ENCODE data around the gene GNG4.
"Not testable (repeated sequence)": the region's sequence is repeated elsewhere in the genome, so short reads cannot be mapped to it uniquely, and the experiment has no call there.

GNG4 gene

GRCh38 chr1:235566084-235566483, 83.5 kb downstream of the GNG4 start:
- no peaks in the 10 kb centered on the region for H3K27me3 ChIP-seq (ENCODE audit: control insufficient read depth in 2 of 2, insufficient read depth in 2 of 2, low read length in 2 of 2)
- no peak overlapping the region for H3K27ac ChIP-seq (ENCODE audit: low read depth in 2 of 2, low read length in 2 of 2)
- no peaks in the 10 kb centered on the region for H3K4me1 ChIP-seq (ENCODE audit: control insufficient read depth in 2 of 2, insufficient read depth in 2 of 2, low read length in 2 of 2)
- H3K36me3 ChIP-seq (ENCODE audit: control insufficient read depth in 2 of 2, insufficient read depth in 2 of 2, low read length in 2 of 2): no peaks in the 10 kb centered on the region
- H3K9ac ChIP-seq (ENCODE audit: low read depth in 1 of 2, low read length in 2 of 2): no peak overlapping the region
- no peak overlapping the region for H3K4me3 ChIP-seq (ENCODE audit: low read length in 2 of 2)
- no peaks in the 10 kb centered on the region for H3K9me3 ChIP-seq (ENCODE audit: control insufficient read depth in 2 of 2, low read length in 2 of 2)

- Histone ChIP-seq H3K27me3 (ENCODE audit: control insufficient read depth in 2 of 2, insufficient read depth in 2 of 2, low read length in 2 of 2) (no peaks in the 10 kb centered on the region), H3K27ac (ENCODE audit: low read depth in 2 of 2, low read length in 2 of 2) (no peak overlapping the region), H3K9me3 (ENCODE audit: control insufficient read depth in 2 of 2, low read length in 2 of 2) (no peaks in the 10 kb centered on the region), H3K4me1 (ENCODE audit: control insufficient read depth in 2 of 2, insufficient read depth in 2 of 2, low read length in 2 of 2) (no peaks in the 10 kb centered on the region), H3K9ac (ENCODE audit: low read depth in 1 of 2, low read length in 2 of 2) (no peak overlapping the region), H3K4me3 (ENCODE audit: low read length in 2 of 2) (no peak overlapping the region), H3K36me3 (ENCODE audit: control insufficient read depth in 2 of 2, insufficient read depth in 2 of 2, low read length in 2 of 2) (no peaks in the 10 kb centered on the region)
Measured at GRCh38 chr1:235563513-235564061, 86.0 kb downstream of the GNG4 start.

- Histone ChIP-seq H3K36me3 (ENCODE audit: control insufficient read depth in 2 of 2, insufficient read depth in 2 of 2, low read length in 2 of 2) (no peaks in the 10 kb centered on the region), H3K9ac (ENCODE audit: low read depth in 1 of 2, low read length in 2 of 2) (no peak overlapping the region), H3K9me3 (ENCODE audit: control insufficient read depth in 2 of 2, low read length in 2 of 2) (no peaks in the 10 kb centered on the region), H3K4me3 (ENCODE audit: low read length in 2 of 2) (no peak overlapping the region), H3K27ac (ENCODE audit: low read depth in 2 of 2, low read length in 2 of 2) (no peak overlapping the region), H3K4me1 (ENCODE audit: control insufficient read depth in 2 of 2, insufficient read depth in 2 of 2, low read length in 2 of 2) (no peaks in the 10 kb centered on the region), H3K27me3 (ENCODE audit: control insufficient read depth in 2 of 2, insufficient read depth in 2 of 2, low read length in 2 of 2) (no peaks in the 10 kb centered on the region)
Measured at GRCh38 chr1:235562589-235562988, 87.0 kb downstream of the GNG4 start.

- Histone ChIP-seq H3K9ac (ENCODE audit: low read depth in 1 of 2, low read length in 2 of 2) (no peak overlapping the region), H3K27me3 (ENCODE audit: control insufficient read depth in 2 of 2, insufficient read depth in 2 of 2, low read length in 2 of 2) (no peaks in the 10 kb centered on the region), H3K9me3 (ENCODE audit: control insufficient read depth in 2 of 2, low read length in 2 of 2) (no peaks in the 10 kb centered on the region), H3K4me3 (ENCODE audit: low read length in 2 of 2) (no peak overlapping the region), H3K4me1 (ENCODE audit: control insufficient read depth in 2 of 2, insufficient read depth in 2 of 2, low read length in 2 of 2) (no peaks in the 10 kb centered on the region), H3K36me3 (ENCODE audit: control insufficient read depth in 2 of 2, insufficient read depth in 2 of 2, low read length in 2 of 2) (no peaks in the 10 kb centered on the region), H3K27ac (ENCODE audit: low read depth in 2 of 2, low read length in 2 of 2) (no peak overlapping the region)
Measured at GRCh38 chr1:235558621-235559169, 90.9 kb downstream of the GNG4 start.

- H3K4me1 ChIP-seq (ENCODE audit: control insufficient read depth in 2 of 2, insufficient read depth in 2 of 2, low read length in 2 of 2): no peaks in the 10 kb centered on the region
- no peaks in the 10 kb centered on the region for H3K36me3 ChIP-seq (ENCODE audit: control insufficient read depth in 2 of 2, insufficient read depth in 2 of 2, low read length in 2 of 2)
- H3K4me3 ChIP-seq (ENCODE audit: low read length in 2 of 2): no peak overlapping the region
- no peaks in the 10 kb centered on the region for H3K27me3 ChIP-seq (ENCODE audit: control insufficient read depth in 2 of 2, insufficient read depth in 2 of 2, low read length in 2 of 2)
- H3K9ac ChIP-seq (ENCODE audit: low read depth in 1 of 2, low read length in 2 of 2): no peak overlapping the region
- no peaks in the 10 kb centered on the region for H3K9me3 ChIP-seq (ENCODE audit: control insufficient read depth in 2 of 2, low read length in 2 of 2)
- no peak overlapping the region for H3K27ac ChIP-seq (ENCODE audit: low read depth in 2 of 2, low read length in 2 of 2)
Measured at GRCh38 chr1:235557495-235557894, 92.1 kb downstream of the GNG4 start.

- Histone ChIP-seq H3K4me3 (ENCODE audit: low read length in 2 of 2) (no peak overlapping the region), H3K36me3 (ENCODE audit: control insufficient read depth in 2 of 2, insufficient read depth in 2 of 2, low read length in 2 of 2) (no peaks in the 10 kb centered on the region), H3K9me3 (ENCODE audit: control insufficient read depth in 2 of 2, low read length in 2 of 2) (no peaks in the 10 kb centered on the region), H3K4me1 (ENCODE audit: control insufficient read depth in 2 of 2, insufficient read depth in 2 of 2, low read length in 2 of 2) (no peaks in the 10 kb centered on the region), H3K9ac (ENCODE audit: low read depth in 1 of 2, low read length in 2 of 2) (no peak overlapping the region), H3K27ac (ENCODE audit: low read depth in 2 of 2, low read length in 2 of 2) (no peak overlapping the region), H3K27me3 (ENCODE audit: control insufficient read depth in 2 of 2, insufficient read depth in 2 of 2, low read length in 2 of 2) (no peaks in the 10 kb centered on the region)
Measured at GRCh38 chr1:235556807-235557206, 92.8 kb downstream of the GNG4 start.

GRCh38 chr1:235553112-235553551, 96.5 kb downstream of the GNG4 start:
- H3K27ac ChIP-seq (ENCODE audit: low read depth in 2 of 2, low read length in 2 of 2): no peak overlapping the region
- no peak overlapping the region for H3K9ac ChIP-seq (ENCODE audit: low read depth in 1 of 2, low read length in 2 of 2)
- H3K36me3 ChIP-seq (ENCODE audit: control insufficient read depth in 2 of 2, insufficient read depth in 2 of 2, low read length in 2 of 2): no peaks in the 10 kb centered on the region
- no peaks in the 10 kb centered on the region for H3K9me3 ChIP-seq (ENCODE audit: control insufficient read depth in 2 of 2, low read length in 2 of 2)
- H3K4me1 ChIP-seq (ENCODE audit: control insufficient read depth in 2 of 2, insufficient read depth in 2 of 2, low read length in 2 of 2): no peaks in the 10 kb centered on the region
- no peaks in the 10 kb centered on the region for H3K27me3 ChIP-seq (ENCODE audit: control insufficient read depth in 2 of 2, insufficient read depth in 2 of 2, low read length in 2 of 2)
- no peak overlapping the region for H3K4me3 ChIP-seq (ENCODE audit: low read length in 2 of 2)

- Histone ChIP-seq H3K36me3 (ENCODE audit: control insufficient read depth in 2 of 2, insufficient read depth in 2 of 2, low read length in 2 of 2) (no peaks in the 10 kb centered on the region), H3K9ac (ENCODE audit: low read depth in 1 of 2, low read length in 2 of 2) (no peak overlapping the region), H3K27ac (ENCODE audit: low read depth in 2 of 2, low read length in 2 of 2) (no peak overlapping the region), H3K4me1 (ENCODE audit: control insufficient read depth in 2 of 2, insufficient read depth in 2 of 2, low read length in 2 of 2) (no peaks in the 10 kb centered on the region), H3K4me3 (ENCODE audit: low read length in 2 of 2) (no peak overlapping the region), H3K9me3 (ENCODE audit: control insufficient read depth in 2 of 2, low read length in 2 of 2) (no peaks in the 10 kb centered on the region), H3K27me3 (ENCODE audit: control insufficient read depth in 2 of 2, insufficient read depth in 2 of 2, low read length in 2 of 2) (no peaks in the 10 kb centered on the region)
Measured at GRCh38 chr1:235552146-235552716, 97.4 kb downstream of the GNG4 start.

GRCh38 chr1:235549351-235550139, 100.0 kb downstream of the GNG4 start:
- no peaks in the 10 kb centered on the region for H3K36me3 ChIP-seq (ENCODE audit: control insufficient read depth in 2 of 2, insufficient read depth in 2 of 2, low read length in 2 of 2)
- H3K4me1 ChIP-seq (ENCODE audit: control insufficient read depth in 2 of 2, insufficient read depth in 2 of 2, low read length in 2 of 2): no peaks in the 10 kb centered on the region
- no peaks in the 10 kb centered on the region for H3K9me3 ChIP-seq (ENCODE audit: control insufficient read depth in 2 of 2, low read length in 2 of 2)
- no peak overlapping the region for H3K9ac ChIP-seq (ENCODE audit: low read depth in 1 of 2, low read length in 2 of 2)
- H3K4me3 ChIP-seq (ENCODE audit: low read length in 2 of 2): no peak overlapping the region
- H3K27me3 ChIP-seq (ENCODE audit: control insufficient read depth in 2 of 2, insufficient read depth in 2 of 2, low read length in 2 of 2): no peaks in the 10 kb centered on the region
- H3K27ac ChIP-seq (ENCODE audit: low read depth in 2 of 2, low read length in 2 of 2): no peak overlapping the region

GRCh38 chr1:235546369-235547155, 103.0 kb downstream of the GNG4 start:
- H3K27ac ChIP-seq (ENCODE audit: low read depth in 2 of 2, low read length in 2 of 2); H3K9me3 ChIP-seq (ENCODE audit: control insufficient read depth in 2 of 2, low read length in 2 of 2); H3K4me1 ChIP-seq (ENCODE audit: control insufficient read depth in 2 of 2, insufficient read depth in 2 of 2, low read length in 2 of 2); H3K27me3 ChIP-seq (ENCODE audit: control insufficient read depth in 2 of 2, insufficient read depth in 2 of 2, low read length in 2 of 2); H3K36me3 ChIP-seq (ENCODE audit: control insufficient read depth in 2 of 2, insufficient read depth in 2 of 2, low read length in 2 of 2); H3K9ac ChIP-seq (ENCODE audit: low read depth in 1 of 2, low read length in 2 of 2); H3K4me3 ChIP-seq (ENCODE audit: low read length in 2 of 2): not testable (repeated sequence)
